ENCODE results near the gene GSE1. TPM values are rescaled to one million over a fixed set of nuclear protein-coding genes. Genes with fewer than 3 reads are reported as not detected.
A peak's percentile ranks its signal among the peaks of the same experiment; 100 is the strongest.

GSE1 gene
- total RNA-seq, 1 donor from 2014 or later: 56.4 TPM

- intact Hi-C loops (cut with DNase I): no loop called here
- DNase-seq (ENCODE audit: low spot score): no peak
These were observed 40.0 kb upstream of the GSE1 start for GRCh38 chr16:85573045-85573695.

- intact Hi-C loops (cut with DNase I): no loop called here
- peak; percentile 85 for DNase-seq (ENCODE audit: low spot score)
These were observed 39.2 kb upstream of the GSE1 start for GRCh38 chr16:85573696-85574641.

GRCh38 chr16:85574672-85575475, 38.2 kb upstream of the GSE1 start:
- intact Hi-C loops (cut with DNase I): no loop called here
- DNase-seq (ENCODE audit: low spot score): no peak

GRCh38 chr16:85575920-85576319, 37.2 kb upstream of the GSE1 start:
- DNase-seq (ENCODE audit: low spot score): no peak
- intact Hi-C loops (cut with DNase I): no loop called here

- intact Hi-C loops (cut with DNase I): no loop called here
- DNase-seq (ENCODE audit: low spot score): no peak
These were observed 36.2 kb upstream of the GSE1 start for GRCh38 chr16:85576944-85577343.

- intact Hi-C loops (cut with DNase I): no loop called here
- DNase-seq (ENCODE audit: low spot score): no peak
These were observed 35.1 kb upstream of the GSE1 start for GRCh38 chr16:85577899-85578598.

- no peak for DNase-seq (ENCODE audit: low spot score)
- intact Hi-C loops (cut with DNase I): no loop called here
These were observed 34.5 kb upstream of the GSE1 start for GRCh38 chr16:85578599-85578948.

GRCh38 chr16:85579191-85579590, 33.9 kb upstream of the GSE1 start:
- DNase-seq (ENCODE audit: low spot score): no peak
- intact Hi-C loops (cut with DNase I): no loop called here

GRCh38 chr16:85579923-85580580, 33.1 kb upstream of the GSE1 start:
- no peak for DNase-seq (ENCODE audit: low spot score)
- intact Hi-C loops (cut with DNase I): no loop called here

GRCh38 chr16:85580684-85581083, 32.4 kb upstream of the GSE1 start:
- intact Hi-C loops (cut with DNase I): no loop called here
- DNase-seq (ENCODE audit: low spot score): no peak

GRCh38 chr16:85582229-85582991, 30.7 kb upstream of the GSE1 start:
- intact Hi-C loops (cut with DNase I): no loop called here

GRCh38 chr16:85583491-85584181, 29.5 kb upstream of the GSE1 start:
- no peak for DNase-seq (ENCODE audit: low spot score)
- intact Hi-C loops (cut with DNase I): no loop called here

More at GRCh38 chr16:85582229-85582991, 30.7 kb upstream of the GSE1 start:
- DNase-seq (ENCODE audit: low spot score): no peak

GRCh38 chr16:85584267-85584666, 28.9 kb upstream of the GSE1 start:
- DNase-seq (ENCODE audit: low spot score): no peak
- intact Hi-C loops (cut with DNase I): no loop called here

GRCh38 chr16:85584819-85585282, 28.3 kb upstream of the GSE1 start:
- intact Hi-C loops (cut with DNase I): no loop called here
- DNase-seq (ENCODE audit: low spot score): no peak

- intact Hi-C loops (cut with DNase I): no loop called here
- DNase-seq (ENCODE audit: low spot score): no peak
These were observed 27.4 kb upstream of the GSE1 start for GRCh38 chr16:85585711-85586110.

- intact Hi-C loops (cut with DNase I): no loop called here
- no peak for DNase-seq (ENCODE audit: low spot score)
These were observed 26.6 kb upstream of the GSE1 start for GRCh38 chr16:85586380-85587104.

Data from cardiac septum (tissue), 1 donor.